GM03348 (cell line): ENCODE data around the gene SPATA20.
A peak's percentile ranks its signal among the peaks of the same experiment; 100 is the strongest.

Experiments
- DNase-seq: peaks from one replicate; pipeline ENCODE4 v3.0.0; 2012; ENCODE audit warnings: low spot score

The SPATA20 gene

GRCh38 chr17:50602836-50603235, 55.9 kb downstream of the SPATA20 start:
- no peak for DNase-seq

- no peak for DNase-seq
Observed at GRCh38 chr17:50603340-50603739, 56.4 kb downstream of the SPATA20 start.

- peak; percentile 72 for DNase-seq
Observed at GRCh38 chr17:50604513-50604912, 57.5 kb downstream of the SPATA20 start.

GRCh38 chr17:50605429-50605828, 58.5 kb downstream of the SPATA20 start:
- no peak for DNase-seq
